Ovary (tissue), 9 donors: ENCODE data around the gene HERC6. TPM values are rescaled to one million over a fixed set of nuclear protein-coding genes. Genes with fewer than 3 reads are reported as not detected.

Source experiments
- DNase-seq, 5 donors: peaks; one replicate each; pipeline ENCODE4 v3.0.0-alpha.2; 2019 to 2020
- H3K27ac ChIP-seq, 2 donors: fragments of 200-600 bp; one replicate each; pipeline versions ENCODE4 v1.5.1 to v1.8.0; 2019 to 2022
- H3K27me3 ChIP-seq: fragments of 200-600 bp; one replicate; pipeline ENCODE4 v1.8.0; 2022
- H3K36me3 ChIP-seq: fragments of 200-600 bp; sonication (generic); one replicate; pipeline ENCODE4 v1.5.1; 2019
- H3K4me1 ChIP-seq: one replicate; pipeline ENCODE4 v1.8.1; 2013; ENCODE audit warnings: mild to moderate bottlenecking, moderate library complexity; ENCODE audit not compliant: insufficient read depth
- H3K4me3 ChIP-seq: fragments of 200-600 bp; sonication (generic); one replicate; pipeline ENCODE4 v1.5.1; 2017
- H3K9me3 ChIP-seq, 2 donors: fragments of 200-600 bp in 1 of 2; sonication (generic) in 1 of 2; one replicate each; pipeline versions ENCODE4 v1.5.1 to v1.8.1; 2013 to 2019; ENCODE audit warnings: mild to moderate bottlenecking in 1 of 2, moderate library complexity in 1 of 2
- EP300 ChIP-seq: sonication (generic); formaldehyde crosslinking; IDR thresholded peaks from one replicate; pipeline ENCODE4 v1.6.1; 2017; ENCODE audit warnings: antibody characterized with exemption
- POLR2A ChIP-seq: fragments of 450-650 bp; IDR thresholded peaks from one replicate; pipeline ENCODE4 v1.6.1; 2017; ENCODE audit warnings: antibody characterized with exemption, mild to moderate bottlenecking, moderate library complexity
- WGBS, 3 donors: extraction: QIAGEN DNeasy Blood & Tissue Kit in 1 of 3; methylation state at CpG; one replicate each; pipeline versions ENCODE4 v1.1.5 to v1.1.7; 2013 to 2017; 5-methylcytosine and 5-hydroxymethylcytosine counted together
- intact Hi-C, 4 donors: fragments of 100-400 bp; cut with DNase I; formaldehyde crosslinking; loops; one replicate each; pipeline versions ENCODE4 v1.11.0 to v1.15.1; 2022 to 2023
- polyA plus RNA-seq, 2 donors: library from polyadenylated mRNA; stranded (reverse); fragments of 200-250 nt in 1 of 2; fragments of 350-450 nt in 1 of 2; fragmentation: Illumina TruSeq in 1 of 2; extraction: RNeasy Lipid Tissue Mini Kit (QIAGEN cat#74804) in 1 of 2; gene quantifications; one replicate each; pipeline ENCODE4 v1.2.3, GENCODE V29; 2013 to 2014
- total RNA-seq, 7 donors: library from RNA; depleted of rRNA in 2 of 7; stranded (reverse); fragments of >200 nt in 2 of 7; fragmentation: NEBNext Ultra II Directional in 3 of 7; extraction: Animal tissue kit (Norgen Biotek cat#: 25700) in 3 of 7; gene quantifications; one replicate each; pipeline versions ENCODE4 v1.1.0 to v1.2.4, GENCODE V29; 2016 to 2023
- TF ChIP-seq, protein P1 (sequence below), 3 donors: fragments of 450-650 bp in 2 of 3; fragments of 200-600 bp in 1 of 3; IDR thresholded peaks; one replicate each; pipeline versions ENCODE4 v1.5.1 to v1.8.0; 2016 to 2022; ENCODE audit warnings: antibody characterized with exemption in 3 of 3, mild to moderate bottlenecking in 1 of 3
- donor health status: DM: no; HTN: no; CAD: no; lungs with moderate emphysema.
- donor health status: DM: no; HTN: no; CAD: no.
- donor health status: Bipolar disorder and iron deficiency.
- donor health status: DM: yes; HTN: yes; CAD: no.
- donor health status: DM: no; HTN: no; CAD: no.
- donor health status: DM: yes; HTN: yes; CAD: no.

HERC6 gene
- total and polyA plus RNA-seq, 9 donors: 9.1 to 24.5 (median 10.8) TPM

- WGBS, 3 donors: 63 to 71% (median 69%) methylated on average over 2 of the region's 2 CpGs
- intact Hi-C loops: loop anchor here in 2 of 4 donors (5.0 to 10.0 kb wide), 3 partner anchors 76 to 236 kb away; partner anchors contain the start of gene HERC6 (in 2 of the 2)
- H3K36me3 ChIP-seq: no peaks in the 10 kb centered on the region
- no peaks in the 10 kb centered on the region for H3K4me1 ChIP-seq
- DNase-seq: no peak
- H3K9me3 ChIP-seq: no peaks in the 10 kb centered on the region
- no peak overlapping the region for H3K27ac ChIP-seq
- H3K27me3 ChIP-seq: no peaks in the 10 kb centered on the region
- H3K4me3 ChIP-seq: no peak overlapping the region
- TF ChIP-seq EP300 (no peak), POLR2A (no peak)
- TF ChIP-seq, protein P1, sequence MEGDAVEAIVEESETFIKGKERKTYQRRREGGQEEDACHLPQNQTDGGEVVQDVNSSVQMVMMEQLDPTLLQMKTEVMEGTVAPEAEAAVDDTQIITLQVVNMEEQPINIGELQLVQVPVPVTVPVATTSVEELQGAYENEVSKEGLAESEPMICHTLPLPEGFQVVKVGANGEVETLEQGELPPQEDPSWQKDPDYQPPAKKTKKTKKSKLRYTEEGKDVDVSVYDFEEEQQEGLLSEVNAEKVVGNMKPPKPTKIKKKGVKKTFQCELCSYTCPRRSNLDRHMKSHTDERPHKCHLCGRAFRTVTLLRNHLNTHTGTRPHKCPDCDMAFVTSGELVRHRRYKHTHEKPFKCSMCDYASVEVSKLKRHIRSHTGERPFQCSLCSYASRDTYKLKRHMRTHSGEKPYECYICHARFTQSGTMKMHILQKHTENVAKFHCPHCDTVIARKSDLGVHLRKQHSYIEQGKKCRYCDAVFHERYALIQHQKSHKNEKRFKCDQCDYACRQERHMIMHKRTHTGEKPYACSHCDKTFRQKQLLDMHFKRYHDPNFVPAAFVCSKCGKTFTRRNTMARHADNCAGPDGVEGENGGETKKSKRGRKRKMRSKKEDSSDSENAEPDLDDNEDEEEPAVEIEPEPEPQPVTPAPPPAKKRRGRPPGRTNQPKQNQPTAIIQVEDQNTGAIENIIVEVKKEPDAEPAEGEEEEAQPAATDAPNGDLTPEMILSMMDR (IDR thresholded peaks at IDR 0.05): no peak
Observed at GRCh38 chr4:88451205-88451604, 72.6 kb downstream of the HERC6 start.

DNA sequence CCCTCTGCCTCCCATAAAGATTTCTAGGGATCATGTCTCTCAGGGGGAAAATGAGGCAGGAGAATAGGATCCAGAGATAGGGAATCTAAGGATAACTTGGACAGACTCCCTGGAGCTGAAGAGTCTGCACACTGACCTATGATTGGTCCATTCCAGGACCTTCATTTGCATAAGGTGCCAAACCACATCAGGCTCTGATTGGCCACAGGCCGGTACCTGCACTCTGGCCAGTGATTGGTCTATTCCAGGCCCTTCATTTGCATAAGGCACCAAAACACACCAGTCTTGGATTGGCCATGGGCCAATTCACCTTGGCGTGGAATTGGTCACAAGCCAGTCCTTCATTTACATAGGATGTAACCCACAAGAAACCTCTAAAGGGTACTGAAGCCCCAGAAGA lies 74.3 kb downstream of the HERC6 start:
- no peaks in the 10 kb centered on the region for H3K4me1 ChIP-seq
- intact Hi-C loops: loop anchor here in 2 of 4 donors (5.0 to 10.0 kb wide), 3 partner anchors 78 to 238 kb away; partner anchors contain the start of gene HERC6 (in 2 of the 2)
- no peak overlapping the region for H3K27ac ChIP-seq
- H3K36me3 ChIP-seq: no peaks in the 10 kb centered on the region
- H3K27me3 ChIP-seq: no peaks in the 10 kb centered on the region
- WGBS, 3 donors: 74 to 80% (median 77%) methylated on average over 2 of the region's 2 CpGs
- H3K4me3 ChIP-seq: no peak overlapping the region
- no peaks in the 10 kb centered on the region for H3K9me3 ChIP-seq
- DNase-seq: no peak
- TF ChIP-seq, protein P1 (IDR thresholded peaks at IDR 0.05): no peak
- TF ChIP-seq POLR2A: no peak
- TF ChIP-seq EP300: no peak

GRCh38 chr4:88456670-88457306 lies 78.1 kb downstream of the HERC6 start, which contains the start of gene HERC5:
Gene HERC5 (plus strand): TSS chr4:88457119. CDS start chr4:88457270, 151 bp downstream.
- TF ChIP-seq, protein P1 (IDR thresholded peaks at IDR 0.05): peak; percentile 61 to 84 (median 83)
- TF ChIP-seq EP300 (peak; percentile 56), POLR2A (peak; percentile 85)
- H3K4me3 ChIP-seq: peak within 1 kb of the TSS; percentile 92
- peak; percentile 93 to 97 (median 95) for DNase-seq
- 0 to 1% (median 0%) methylated on average over 57 of the region's 57 CpGs for WGBS, 3 donors
- H3K9me3 ChIP-seq: no peaks in the 10 kb centered on the region
- peak within 1 kb of the TSS; percentile 89 to 92 for H3K27ac ChIP-seq
- intact Hi-C loops: loop anchor here in 2 of 4 donors (5.0 to 10.0 kb wide), 3 partner anchors 82 to 242 kb away; partner anchors contain the start of genes HERC6 (in 2 of the 2) and PPM1K (in 1 of the 2)
- no peaks in the 10 kb centered on the region for H3K27me3 ChIP-seq
- no peaks in the 10 kb centered on the region for H3K36me3 ChIP-seq
- no peaks in the 10 kb centered on the region for H3K4me1 ChIP-seq

DNA sequence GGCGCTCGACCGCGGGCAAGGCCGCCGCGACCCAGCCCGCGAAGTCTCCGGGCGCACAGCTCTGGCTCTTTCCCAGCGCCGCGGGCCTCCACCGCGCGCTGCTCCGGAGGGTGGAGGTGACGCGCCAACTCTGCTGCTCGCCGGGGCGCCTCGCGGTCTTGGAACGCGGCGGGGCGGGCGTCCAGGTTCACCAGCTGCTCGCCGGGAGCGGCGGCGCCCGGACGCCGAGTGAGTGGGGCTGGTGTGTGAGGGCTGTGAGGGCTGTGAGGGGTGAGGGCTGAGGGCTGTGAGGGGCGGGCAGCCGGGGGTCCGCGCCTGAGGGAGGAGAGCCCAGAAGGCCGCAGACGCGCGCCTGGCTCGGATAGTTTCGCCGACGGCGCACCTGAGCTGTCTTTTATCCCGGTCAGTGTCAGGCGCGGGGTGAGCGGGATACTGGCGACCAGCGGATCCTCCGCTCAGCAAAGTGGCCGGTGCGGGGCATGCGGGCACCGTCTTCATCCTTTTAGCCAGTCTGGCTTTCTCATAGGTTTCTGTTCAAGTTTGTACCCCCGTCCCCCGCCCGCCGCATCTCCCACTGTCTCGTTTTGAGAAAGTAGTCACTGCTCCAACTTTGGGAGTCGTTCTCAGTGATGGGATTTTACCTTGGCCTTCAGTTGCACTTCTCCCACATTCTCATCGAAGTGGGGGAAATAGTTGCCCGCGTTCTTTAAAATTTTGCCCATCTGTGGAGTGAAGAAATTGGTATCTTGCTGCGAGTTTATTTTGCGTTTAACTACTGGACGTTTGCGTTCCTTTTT lies 78.9 kb downstream of the HERC6 start:
- no peaks in the 10 kb centered on the region for H3K36me3 ChIP-seq
- no peaks in the 10 kb centered on the region for H3K27me3 ChIP-seq
- TF ChIP-seq, protein P1 (IDR thresholded peaks at IDR 0.05): no peak
- TF ChIP-seq EP300 (no peak), POLR2A (no peak)
- intact Hi-C loops: loop anchor here in 2 of 4 donors (5.0 to 10.0 kb wide), 3 partner anchors 83 to 243 kb away; partner anchors contain the start of genes HERC6 (in 2 of the 2) and PPM1K (in 1 of the 2)
- no peaks in the 10 kb centered on the region for H3K4me1 ChIP-seq
- H3K4me3 ChIP-seq: peak overlapping the region; percentile 92
- DNase-seq: peak; percentile 55 to 74 (median 68)
- peak overlapping the region; percentile 89 to 92 for H3K27ac ChIP-seq
- H3K9me3 ChIP-seq: no peaks in the 10 kb centered on the region
- 1 to 2% (median 2%) methylated on average over 73 to 75 of the region's 75 CpGs for WGBS, 3 donors
